OCI-LY3 (cell line): ENCODE data around the gene MUSTN1.

Source experiments
- H2AFZ ChIP-seq: fragments of 200-600, 300-600 bp; shearing (Covaris generic); 2 replicates; pipeline ENCODE4 v1.6.0; 2014; ENCODE audit warnings: antibody characterized with exemption, low read depth, low read length
- H3K27ac ChIP-seq: fragments of 200-600, 300-600 bp; sonication (generic); 2 replicates; pipeline ENCODE4 v1.5.1; 2014; ENCODE audit warnings: mild to moderate bottlenecking, low read length, moderate library complexity, mixed read lengths
- H3K27me3 ChIP-seq: fragments of 200-600, 300-600 bp; sonication (generic); 2 replicates; pipeline ENCODE4 v1.6.1; 2014; ENCODE audit warnings: low read depth, low read length, mixed read lengths
- H3K36me3 ChIP-seq: fragments of 200-600, 300-600 bp; sonication (generic); replicated peaks from 2 replicates; pipeline ENCODE3; 2014; ENCODE audit warnings: low read depth, low read length, mixed read lengths
- H3K4me1 ChIP-seq: fragments of 300-600, 200-600 bp; sonication (generic); 2 replicates; pipeline ENCODE4 v1.6.1; 2014; ENCODE audit warnings: low read length, mixed read lengths
- H3K4me2 ChIP-seq: fragments of 200-600, 300-600 bp; sonication (generic); 2 replicates; pipeline ENCODE4 v1.6.1; 2014; ENCODE audit warnings: low read length, mixed read lengths
- H3K4me3 ChIP-seq: fragments of 300-600, 200-600 bp; sonication (generic); 2 replicates; pipeline ENCODE4 v1.5.1; 2014; ENCODE audit warnings: antibody characterized with exemption, mild to moderate bottlenecking, low read length, moderate library complexity
- H3K79me2 ChIP-seq: fragments of 300-600, 200-600 bp; shearing (Covaris generic); 2 replicates; pipeline ENCODE4 v1.6.1; 2014; ENCODE audit warnings: mild to moderate bottlenecking, low read length, mixed read lengths
- H3K9ac ChIP-seq: fragments of 300-600, 200-600 bp; shearing (Covaris generic); 2 replicates; pipeline ENCODE4 v1.6.0; 2014; ENCODE audit warnings: mild to moderate bottlenecking, low read length, moderate library complexity
- H3K9me3 ChIP-seq: fragments of 200-600, 300-600 bp; shearing (Covaris generic); 2 replicates; pipeline ENCODE4 v1.6.1; 2014; ENCODE audit warnings: low read length, mixed read lengths; ENCODE audit not compliant: insufficient read depth
- H4K20me1 ChIP-seq: fragments of 200-600, 300-600 bp; sonication (generic); 2 replicates; pipeline ENCODE4 v1.6.1; 2016; ENCODE audit warnings: low read length, mixed read lengths; ENCODE audit not compliant: insufficient read depth
- EZH2phosphoT487 ChIP-seq: fragments of 200-600 bp; shearing (Covaris generic); IDR thresholded peaks from 2 replicates; pipeline ENCODE4 v1.6.1; 2018; ENCODE audit warnings: antibody characterized with exemption, mixed run types, low read depth
- TF ChIP-seq, protein P1 (sequence below): fragments of 200-600, 300-600 bp; sonication (generic); IDR thresholded peaks from 2 replicates; pipeline ENCODE4 v1.5.1; 2014; ENCODE audit warnings: antibody characterized with exemption, low read length, low read depth

MUSTN1 gene

DNA sequence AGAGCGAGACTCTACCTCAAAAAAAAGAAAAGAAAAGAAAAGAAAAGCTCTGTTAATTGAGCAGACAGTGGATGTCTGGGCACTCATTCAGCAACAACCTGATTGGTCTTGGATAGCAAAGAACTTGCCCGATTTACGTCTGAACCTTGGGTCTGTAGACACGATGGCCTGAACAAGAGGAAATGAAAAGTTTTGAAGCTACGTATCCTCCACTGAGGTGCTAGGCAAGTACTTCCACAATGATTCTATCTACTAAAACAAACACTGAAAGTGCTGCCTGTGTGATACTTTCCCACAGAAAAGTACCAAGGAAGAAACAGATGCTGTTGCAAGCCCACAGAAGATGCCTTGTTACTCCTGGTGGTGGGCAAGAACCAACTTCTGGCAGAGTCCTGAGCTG lies 21.8 kb upstream of the MUSTN1 start:
- Histone ChIP-seq H3K36me3 (no peaks in the 10 kb centered on the region), H3K4me2 (peak overlapping the region; percentile 26; the same call in 1 of the 2 replicates), H3K79me2 (no peaks in the 10 kb centered on the region), H3K9me3 (no peaks in the 10 kb centered on the region), H3K9ac (no peak overlapping the region), H3K27me3 (no peaks in the 10 kb centered on the region), H3K27ac (no peak overlapping the region), H3K4me3 (no peak overlapping the region), H4K20me1 (no peaks in the 10 kb centered on the region), H3K4me1 (peaks cover 7% of the 10 kb centered on the region), H2AFZ (no peak overlapping the region)
- TF ChIP-seq EZH2phosphoT487 = no peak
- TF ChIP-seq, protein P1, sequence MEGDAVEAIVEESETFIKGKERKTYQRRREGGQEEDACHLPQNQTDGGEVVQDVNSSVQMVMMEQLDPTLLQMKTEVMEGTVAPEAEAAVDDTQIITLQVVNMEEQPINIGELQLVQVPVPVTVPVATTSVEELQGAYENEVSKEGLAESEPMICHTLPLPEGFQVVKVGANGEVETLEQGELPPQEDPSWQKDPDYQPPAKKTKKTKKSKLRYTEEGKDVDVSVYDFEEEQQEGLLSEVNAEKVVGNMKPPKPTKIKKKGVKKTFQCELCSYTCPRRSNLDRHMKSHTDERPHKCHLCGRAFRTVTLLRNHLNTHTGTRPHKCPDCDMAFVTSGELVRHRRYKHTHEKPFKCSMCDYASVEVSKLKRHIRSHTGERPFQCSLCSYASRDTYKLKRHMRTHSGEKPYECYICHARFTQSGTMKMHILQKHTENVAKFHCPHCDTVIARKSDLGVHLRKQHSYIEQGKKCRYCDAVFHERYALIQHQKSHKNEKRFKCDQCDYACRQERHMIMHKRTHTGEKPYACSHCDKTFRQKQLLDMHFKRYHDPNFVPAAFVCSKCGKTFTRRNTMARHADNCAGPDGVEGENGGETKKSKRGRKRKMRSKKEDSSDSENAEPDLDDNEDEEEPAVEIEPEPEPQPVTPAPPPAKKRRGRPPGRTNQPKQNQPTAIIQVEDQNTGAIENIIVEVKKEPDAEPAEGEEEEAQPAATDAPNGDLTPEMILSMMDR = no peak

DNA sequence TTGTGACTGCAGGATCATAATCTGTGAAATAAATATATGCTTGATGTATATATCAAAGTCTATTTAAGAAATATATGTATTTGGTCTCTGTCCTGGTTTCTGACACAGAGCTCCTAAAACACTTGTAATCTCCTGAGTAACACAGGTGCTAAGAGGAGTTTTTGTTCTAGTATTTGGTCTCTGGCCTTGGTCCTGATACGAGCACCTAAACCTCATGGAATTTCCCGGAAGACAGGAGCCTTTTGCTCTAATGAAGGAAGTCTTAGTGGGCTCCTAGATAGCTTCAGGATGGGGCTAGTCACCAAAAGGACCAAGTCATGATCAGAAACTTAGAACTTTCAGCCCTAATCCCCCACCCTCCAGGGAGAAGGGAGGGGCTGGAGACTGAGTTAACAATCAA lies 19.2 kb upstream of the MUSTN1 start:
- no peak overlapping the region for H3K27ac ChIP-seq
- no peak overlapping the region for H3K4me3 ChIP-seq
- no peak overlapping the region for H2AFZ ChIP-seq

DNA sequence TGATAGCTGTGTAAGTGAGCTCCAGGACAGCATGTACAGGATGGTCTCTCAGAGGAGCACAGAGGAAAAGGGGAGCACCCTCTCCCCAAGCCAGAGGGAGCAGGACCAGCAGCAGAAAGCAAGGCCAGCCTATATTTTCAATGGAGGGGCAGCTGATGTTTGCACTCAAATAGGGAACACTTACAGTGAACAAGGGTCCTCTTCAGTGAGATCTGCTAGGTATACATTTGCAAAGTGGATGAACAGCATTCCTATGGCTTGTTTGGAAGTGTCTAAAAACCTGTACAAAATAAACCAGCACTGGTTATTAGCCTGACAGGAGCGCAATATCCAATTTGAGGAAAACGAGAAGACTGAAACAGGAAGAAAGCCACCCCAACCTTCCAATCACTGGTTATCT lies 17.6 kb upstream of the MUSTN1 start:
- Histone ChIP-seq H2AFZ (no peak overlapping the region), H3K9ac (no peak overlapping the region), H3K27me3 (no peaks in the 10 kb centered on the region), H3K4me2 (no peak overlapping the region), H3K79me2 (no peaks in the 10 kb centered on the region), H3K27ac (no peak overlapping the region), H4K20me1 (no peaks in the 10 kb centered on the region), H3K4me1 (peaks cover 7% of the 10 kb centered on the region), H3K36me3 (no peaks in the 10 kb centered on the region), H3K9me3 (no peaks in the 10 kb centered on the region), H3K4me3 (no peak overlapping the region)
- TF ChIP-seq, protein P1 = no peak
- no peak for TF ChIP-seq EZH2phosphoT487

More for the DNA sequence above, 19.2 kb upstream of the MUSTN1 start:
- H3K9ac ChIP-seq = no peak overlapping the region
- peaks cover 7% of the 10 kb centered on the region for H3K4me1 ChIP-seq
- H3K4me2 ChIP-seq = no peak overlapping the region
- H4K20me1 ChIP-seq = no peaks in the 10 kb centered on the region
- no peaks in the 10 kb centered on the region for H3K9me3 ChIP-seq
- TF ChIP-seq, protein P1 = no peak
- TF ChIP-seq EZH2phosphoT487 = no peak
- no peaks in the 10 kb centered on the region for H3K79me2 ChIP-seq
- no peaks in the 10 kb centered on the region for H3K36me3 ChIP-seq
- no peaks in the 10 kb centered on the region for H3K27me3 ChIP-seq

DNA sequence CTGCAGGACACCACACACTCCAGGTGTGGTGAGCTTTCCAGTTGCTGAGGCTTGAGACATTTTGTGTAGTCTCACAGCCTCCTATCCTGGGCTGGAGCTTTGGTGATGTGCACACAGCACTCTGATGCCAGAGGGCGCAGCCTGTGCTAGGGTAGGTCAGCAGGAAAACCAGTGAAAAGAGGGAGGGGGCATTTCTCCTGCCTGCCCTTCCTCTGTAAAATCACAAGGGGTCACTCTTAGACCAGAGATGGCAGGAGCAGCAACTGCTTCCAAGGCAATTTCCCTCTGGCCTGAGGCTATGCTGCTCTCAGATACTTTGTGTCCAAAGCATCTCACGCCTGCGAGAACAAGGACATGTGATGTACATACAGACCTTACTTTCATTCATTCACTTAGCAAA lies 16.5 kb upstream of the MUSTN1 start:
- Histone ChIP-seq H3K27me3 (no peaks in the 10 kb centered on the region), H3K4me1 (no peaks in the 10 kb centered on the region), H2AFZ (no peak overlapping the region), H3K4me2 (no peak overlapping the region), H4K20me1 (no peaks in the 10 kb centered on the region), H3K4me3 (no peak overlapping the region), H3K27ac (no peak overlapping the region), H3K36me3 (no peaks in the 10 kb centered on the region), H3K9me3 (no peaks in the 10 kb centered on the region), H3K79me2 (no peaks in the 10 kb centered on the region), H3K9ac (no peak overlapping the region)
- no peak for TF ChIP-seq EZH2phosphoT487
- TF ChIP-seq, protein P1 = peak; percentile 71
